GM23248 (cell line): ENCODE data around the gene MRPS24.
"Not testable (repeated sequence)": the region's sequence is repeated elsewhere in the genome, so short reads cannot be mapped to it uniquely, and the experiment has no call there.

Experiments
- EZH2 ChIP-seq: fragments of 200-600 bp; sonication (generic); IDR thresholded peaks from 2 replicates; pipeline ENCODE4 v1.6.1; 2018; ENCODE audit warnings: antibody characterized with exemption, mild to moderate bottlenecking; ENCODE audit not compliant: insufficient read depth, poor library complexity, severe bottlenecking
- EZH2phosphoT487 ChIP-seq: fragments of 200-600 bp; sonication (generic); IDR thresholded peaks from 2 replicates; pipeline ENCODE4 v1.6.1; 2018; ENCODE audit warnings: antibody characterized with exemption, moderate library complexity, mild to moderate bottlenecking, low read depth; ENCODE audit not compliant: insufficient read depth

DNA sequence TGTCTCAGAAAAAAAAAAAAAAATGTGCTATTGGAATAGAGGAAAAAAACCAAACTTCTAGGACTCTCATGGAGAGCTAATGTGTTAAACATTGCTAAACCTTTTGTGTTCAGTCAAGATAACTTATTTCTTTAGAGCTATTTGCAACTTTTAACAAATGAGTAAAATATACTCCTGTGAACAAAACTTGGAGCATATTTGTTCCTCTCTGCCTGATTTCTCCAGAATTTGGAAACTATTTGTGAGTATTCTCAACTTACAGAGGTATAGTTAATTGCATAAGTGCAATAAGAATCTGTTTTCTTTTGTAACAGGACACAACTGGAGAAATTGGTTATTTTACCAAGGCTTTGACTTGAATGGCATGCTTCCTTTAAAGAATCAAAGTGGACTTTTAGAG, 38.4 kb downstream of the MRPS24 start:
- TF ChIP-seq EZH2, EZH2phosphoT487: not testable (repeated sequence)
